AG09309 (cell line): ENCODE data around the gene HMG20A.
"Not testable (repeated sequence)": the region's sequence is repeated elsewhere in the genome, so short reads cannot be mapped to it uniquely, and the experiment has no call there.

Experiments
- DNase-seq: peaks from one replicate; pipeline ENCODE4 v3.0.0-alpha.2; 2010; ENCODE audit warnings: low read depth
- H3K4me3 ChIP-seq: 2 replicates; pipeline ENCODE4 v1.5.1; 2011; ENCODE audit warnings: mild to moderate bottlenecking, low read depth, low read length, moderate library complexity; ENCODE audit not compliant: control insufficient read depth
- CTCF ChIP-seq: IDR thresholded peaks from 2 replicates; pipeline ENCODE4 v1.5.1; 2011; ENCODE audit warnings: mild to moderate bottlenecking, low read depth, low read length, inconsistent platforms; ENCODE audit not compliant: insufficient read depth, control insufficient read depth; ENCODE audit errors: missing control alignments

HMG20A gene

GRCh38 chr15:77406846-77407245 is 13.8 kb upstream of the HMG20A start:
- no peak for TF ChIP-seq CTCF
- H3K4me3 ChIP-seq = no peak overlapping the region
- DNase-seq = no peak

- DNase-seq = no peak
- no peak overlapping the region for H3K4me3 ChIP-seq
- no peak for TF ChIP-seq CTCF
Observed at GRCh38 chr15:77409259-77410156, 11.2 kb upstream of the HMG20A start.

- not testable (repeated sequence) for DNase-seq, H3K4me3 ChIP-seq
Observed at GRCh38 chr15:77410157-77410500, 10.6 kb upstream of the HMG20A start.

- no peak for TF ChIP-seq CTCF
- DNase-seq = no peak
- no peak overlapping the region for H3K4me3 ChIP-seq
Observed at GRCh38 chr15:77410701-77411618, 9.7 kb upstream of the HMG20A start.

GRCh38 chr15:77411619-77411976 is 9.1 kb upstream of the HMG20A start:
- TF ChIP-seq CTCF = no peak
- no peak overlapping the region for H3K4me3 ChIP-seq
- no peak for DNase-seq

- TF ChIP-seq CTCF = no peak
- no peak overlapping the region for H3K4me3 ChIP-seq
- no peak for DNase-seq
Observed at GRCh38 chr15:77412972-77413698, 7.6 kb upstream of the HMG20A start.
